ENCODE data around the gene BANF2.

The BANF2 gene

GRCh38 chr20:17666481-17666880 is 33.3 kb upstream of the BANF2 start:
- Histone ChIP-seq H3K27ac (ENCODE audit: low read depth, low read length) (no peak overlapping the region), H3K9me3 (ENCODE audit: low read length) (no peaks in the 10 kb centered on the region), H3K27me3 (ENCODE audit: control insufficient read depth in 1 of 2, insufficient read depth in 2 of 2, low read length in 2 of 2) (no peaks in the 10 kb centered on the region), H3K36me3 (ENCODE audit: insufficient read depth, low read length) (no peaks in the 10 kb centered on the region), H3K4me1 (ENCODE audit: insufficient read depth, low read length) (peaks cover 18% of the 10 kb centered on the region), H3K4me3 (ENCODE audit: low read depth in 1 of 2, low read length in 2 of 2) (no peak overlapping the region), H3K9ac (ENCODE audit: low read length) (no peak overlapping the region)

- no peaks in the 10 kb centered on the region for H3K36me3 ChIP-seq (ENCODE audit: insufficient read depth, low read length)
- H3K9me3 ChIP-seq (ENCODE audit: low read length) = no peaks in the 10 kb centered on the region
- H3K9ac ChIP-seq (ENCODE audit: low read length) = no peak overlapping the region
- peaks cover 22% of the 10 kb centered on the region for H3K4me1 ChIP-seq (ENCODE audit: insufficient read depth, low read length)
- no peak overlapping the region for H3K27ac ChIP-seq (ENCODE audit: low read depth, low read length)
- H3K4me3 ChIP-seq (ENCODE audit: low read depth in 1 of 2, low read length in 2 of 2) = no peak overlapping the region
- H3K27me3 ChIP-seq (ENCODE audit: control insufficient read depth in 1 of 2, insufficient read depth in 2 of 2, low read length in 2 of 2) = no peaks in the 10 kb centered on the region
Measured at GRCh38 chr20:17667445-17667844, 32.3 kb upstream of the BANF2 start.

- Histone ChIP-seq H3K9me3 (ENCODE audit: low read length) (no peaks in the 10 kb centered on the region), H3K4me3 (ENCODE audit: low read depth in 1 of 2, low read length in 2 of 2) (no peak overlapping the region), H3K27ac (ENCODE audit: low read depth, low read length) (no peak overlapping the region), H3K36me3 (ENCODE audit: insufficient read depth, low read length) (no peaks in the 10 kb centered on the region), H3K27me3 (ENCODE audit: control insufficient read depth in 1 of 2, insufficient read depth in 2 of 2, low read length in 2 of 2) (no peaks in the 10 kb centered on the region), H3K4me1 (ENCODE audit: insufficient read depth, low read length) (peaks cover 14% of the 10 kb centered on the region), H3K9ac (ENCODE audit: low read length) (no peak overlapping the region)
Measured at GRCh38 chr20:17668432-17668831, 31.3 kb upstream of the BANF2 start.

DNA sequence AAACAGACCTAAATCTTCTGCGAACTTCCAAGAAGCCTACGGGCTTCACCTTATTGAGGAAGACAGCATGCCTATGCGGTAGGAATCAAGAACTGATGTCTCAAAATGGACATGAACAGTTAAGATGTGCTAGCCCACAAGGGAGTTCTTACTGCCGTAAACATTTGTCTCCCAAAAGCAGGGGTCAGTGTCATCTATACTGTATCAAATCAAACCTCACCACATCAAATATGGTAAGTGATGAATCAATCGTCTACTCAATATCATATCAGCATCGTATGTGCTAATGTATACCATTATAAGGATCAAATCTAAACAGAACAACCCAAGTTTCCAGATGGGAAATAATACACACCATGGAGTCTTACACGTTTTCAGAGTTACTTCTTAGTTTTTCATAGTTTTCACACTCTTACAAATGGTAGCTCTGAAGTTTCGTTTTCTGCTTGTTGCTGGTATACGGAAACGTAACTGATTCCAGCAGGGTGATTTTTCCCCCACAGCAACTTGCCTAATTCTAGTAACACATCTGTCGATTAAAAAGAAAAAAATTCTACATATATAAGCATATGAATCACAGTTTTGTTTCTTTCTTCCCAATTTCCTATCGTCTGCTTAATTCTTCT is 30.3 kb upstream of the BANF2 start:
- Histone ChIP-seq H3K4me3 (ENCODE audit: low read depth in 1 of 2, low read length in 2 of 2) (no peak overlapping the region), H3K9me3 (ENCODE audit: low read length) (no peaks in the 10 kb centered on the region), H3K27me3 (ENCODE audit: control insufficient read depth in 1 of 2, insufficient read depth in 2 of 2, low read length in 2 of 2) (no peaks in the 10 kb centered on the region), H3K9ac (ENCODE audit: low read length) (no peak overlapping the region), H3K27ac (ENCODE audit: low read depth, low read length) (no peak overlapping the region), H3K36me3 (ENCODE audit: insufficient read depth, low read length) (no peaks in the 10 kb centered on the region), H3K4me1 (ENCODE audit: insufficient read depth, low read length) (peaks cover 14% of the 10 kb centered on the region)

GRCh38 chr20:17671011-17671410 is 28.8 kb upstream of the BANF2 start:
- Histone ChIP-seq H3K9me3 (ENCODE audit: low read length) (no peaks in the 10 kb centered on the region), H3K27ac (ENCODE audit: low read depth, low read length) (no peak overlapping the region), H3K9ac (ENCODE audit: low read length) (no peak overlapping the region), H3K4me1 (ENCODE audit: insufficient read depth, low read length) (peaks cover 28% of the 10 kb centered on the region), H3K27me3 (ENCODE audit: control insufficient read depth in 1 of 2, insufficient read depth in 2 of 2, low read length in 2 of 2) (no peaks in the 10 kb centered on the region), H3K36me3 (ENCODE audit: insufficient read depth, low read length) (no peaks in the 10 kb centered on the region), H3K4me3 (ENCODE audit: low read depth in 1 of 2, low read length in 2 of 2) (no peak overlapping the region)

DNA sequence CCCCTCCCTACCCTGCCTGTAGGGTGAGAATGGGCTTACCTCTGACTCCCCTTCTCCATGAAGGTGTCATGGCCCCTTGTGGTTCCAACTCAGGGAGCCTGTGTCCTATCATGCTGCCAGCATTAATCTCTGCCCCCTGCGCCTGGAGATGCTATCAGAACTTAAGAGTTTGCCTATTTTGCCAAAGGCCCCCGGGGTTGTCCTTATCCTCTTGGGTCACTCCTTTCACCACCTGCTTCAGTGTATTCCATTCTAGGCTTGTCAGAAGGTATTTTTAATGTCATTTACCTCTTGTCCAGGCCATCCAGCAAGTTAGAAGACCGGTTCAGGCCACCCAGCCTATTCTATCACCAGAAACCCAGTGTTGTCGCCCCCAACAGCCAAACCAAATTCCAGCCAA is 28.2 kb upstream of the BANF2 start:
- H3K36me3 ChIP-seq (ENCODE audit: insufficient read depth, low read length) = no peaks in the 10 kb centered on the region

DNA sequence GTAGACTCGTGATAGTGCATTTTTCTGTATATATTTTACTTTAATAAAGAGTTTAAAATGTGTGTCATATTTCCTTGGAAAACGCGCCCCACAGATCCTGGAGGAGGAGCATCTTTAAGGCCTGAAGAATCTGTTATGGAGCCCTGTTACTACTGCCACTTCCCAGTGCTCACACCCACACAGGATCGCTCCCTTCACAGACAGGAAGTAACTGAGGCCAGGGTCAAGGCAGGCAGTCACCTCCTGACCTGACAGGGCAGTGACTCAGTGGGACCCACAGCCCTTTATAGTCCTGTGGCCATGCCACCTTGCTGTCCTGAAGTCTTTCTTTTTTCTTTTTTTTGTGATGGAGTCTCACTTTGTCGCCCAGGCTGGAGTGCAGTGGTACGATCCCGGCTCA is 26.7 kb upstream of the BANF2 start:
- Histone ChIP-seq H3K9ac (ENCODE audit: low read length) (no peak overlapping the region), H3K9me3 (ENCODE audit: low read length) (no peaks in the 10 kb centered on the region), H3K27me3 (ENCODE audit: control insufficient read depth in 1 of 2, insufficient read depth in 2 of 2, low read length in 2 of 2) (no peaks in the 10 kb centered on the region), H3K4me3 (ENCODE audit: low read depth in 1 of 2, low read length in 2 of 2) (no peak overlapping the region), H3K4me1 (ENCODE audit: insufficient read depth, low read length) (peaks cover 29% of the 10 kb centered on the region), H3K27ac (ENCODE audit: low read depth, low read length) (no peak overlapping the region), H3K36me3 (ENCODE audit: insufficient read depth, low read length) (no peaks in the 10 kb centered on the region)

More for the DNA sequence above, 28.2 kb upstream of the BANF2 start:
- Histone ChIP-seq H3K4me3 (ENCODE audit: low read depth in 1 of 2, low read length in 2 of 2) (no peak overlapping the region), H3K9me3 (ENCODE audit: low read length) (no peaks in the 10 kb centered on the region), H3K4me1 (ENCODE audit: insufficient read depth, low read length) (peaks cover 29% of the 10 kb centered on the region), H3K9ac (ENCODE audit: low read length) (no peak overlapping the region), H3K27me3 (ENCODE audit: control insufficient read depth in 1 of 2, insufficient read depth in 2 of 2, low read length in 2 of 2) (no peaks in the 10 kb centered on the region), H3K27ac (ENCODE audit: low read depth, low read length) (no peak overlapping the region)

- no peak overlapping the region for H3K9ac ChIP-seq (ENCODE audit: low read length)
- no peak overlapping the region for H3K27ac ChIP-seq (ENCODE audit: low read depth, low read length)
- H3K27me3 ChIP-seq (ENCODE audit: control insufficient read depth in 1 of 2, insufficient read depth in 2 of 2, low read length in 2 of 2) = no peaks in the 10 kb centered on the region
- H3K9me3 ChIP-seq (ENCODE audit: low read length) = no peaks in the 10 kb centered on the region
- H3K4me3 ChIP-seq (ENCODE audit: low read depth in 1 of 2, low read length in 2 of 2) = no peak overlapping the region
- no peaks in the 10 kb centered on the region for H3K36me3 ChIP-seq (ENCODE audit: insufficient read depth, low read length)
- H3K4me1 ChIP-seq (ENCODE audit: insufficient read depth, low read length) = peaks cover 37% of the 10 kb centered on the region
Measured at GRCh38 chr20:17674722-17675518, 24.8 kb upstream of the BANF2 start.

DNA sequence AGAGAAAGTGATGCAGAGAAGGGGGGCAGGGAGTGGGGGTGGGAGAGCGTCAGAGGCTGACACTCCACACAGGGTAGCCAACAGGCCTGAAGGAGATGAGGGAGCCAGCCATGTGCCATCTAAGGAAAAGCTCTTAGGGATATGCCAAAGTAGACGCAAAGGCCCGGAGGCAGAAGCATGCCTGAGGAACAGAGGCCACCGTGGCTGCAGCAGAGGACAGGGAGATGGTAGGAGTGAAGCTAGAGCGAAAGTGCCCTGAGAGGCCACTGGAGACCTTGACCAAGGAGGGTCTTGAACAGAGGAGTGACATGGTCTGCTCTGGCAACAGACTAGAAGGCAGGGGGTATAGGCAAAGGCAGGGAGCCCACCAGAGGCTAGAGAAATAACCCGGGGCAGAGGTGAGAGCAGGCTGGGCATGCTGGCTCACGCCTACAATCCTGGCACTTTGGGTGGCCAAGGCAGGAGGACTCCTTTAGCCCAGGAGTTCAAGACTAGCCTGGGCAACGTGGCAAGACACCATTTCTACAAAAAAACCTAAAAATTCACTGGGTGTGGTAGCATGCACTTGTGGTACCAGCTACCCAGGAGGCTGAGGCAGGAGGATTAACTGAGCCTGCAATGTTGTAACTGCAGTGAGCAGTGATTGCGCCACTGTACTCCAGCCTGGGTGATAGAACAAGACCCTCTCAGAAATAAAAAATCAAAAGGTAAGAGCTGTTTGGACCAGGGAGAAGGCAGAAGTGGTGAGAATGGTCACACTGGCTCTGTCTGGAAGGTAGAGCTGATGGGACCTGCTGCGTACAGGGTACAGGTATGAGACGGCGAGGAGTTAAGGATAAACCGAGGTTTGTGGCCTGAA is 24.0 kb upstream of the BANF2 start:
- no peak overlapping the region for H3K4me3 ChIP-seq (ENCODE audit: low read depth in 1 of 2, low read length in 2 of 2)
- H3K9ac ChIP-seq (ENCODE audit: low read length) = no peak overlapping the region
- no peak overlapping the region for H3K27ac ChIP-seq (ENCODE audit: low read depth, low read length)
- H3K4me1 ChIP-seq (ENCODE audit: insufficient read depth, low read length) = peaks cover 45% of the 10 kb centered on the region
- H3K27me3 ChIP-seq (ENCODE audit: control insufficient read depth in 1 of 2, insufficient read depth in 2 of 2, low read length in 2 of 2) = no peaks in the 10 kb centered on the region
- H3K36me3 ChIP-seq (ENCODE audit: insufficient read depth, low read length) = no peaks in the 10 kb centered on the region
- H3K9me3 ChIP-seq (ENCODE audit: low read length) = no peaks in the 10 kb centered on the region

DNA sequence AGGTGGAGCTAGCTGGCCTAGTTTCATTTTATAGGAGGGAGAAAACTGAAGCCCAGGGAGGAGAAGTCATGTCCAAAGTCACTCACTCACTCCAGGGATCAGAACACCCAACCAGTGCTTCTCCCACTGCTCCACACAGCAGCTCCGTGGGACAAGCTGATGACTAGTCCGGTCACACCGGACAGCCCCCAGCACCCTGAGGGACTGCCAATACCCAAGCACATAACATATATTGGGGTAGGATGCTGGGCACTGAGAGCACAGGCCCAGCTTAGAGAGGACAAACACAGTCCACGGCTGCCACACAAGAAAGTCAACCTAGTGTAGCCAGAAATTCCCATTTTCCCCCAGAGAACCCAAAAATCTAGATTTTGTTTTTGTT is 23.4 kb upstream of the BANF2 start:
- H3K27me3 ChIP-seq (ENCODE audit: control insufficient read depth in 1 of 2, insufficient read depth in 2 of 2, low read length in 2 of 2) = no peaks in the 10 kb centered on the region
- no peaks in the 10 kb centered on the region for H3K9me3 ChIP-seq (ENCODE audit: low read length)
- no peak overlapping the region for H3K9ac ChIP-seq (ENCODE audit: low read length)
- peaks cover 39% of the 10 kb centered on the region for H3K4me1 ChIP-seq (ENCODE audit: insufficient read depth, low read length)
- no peak overlapping the region for H3K27ac ChIP-seq (ENCODE audit: low read depth, low read length)
- H3K4me3 ChIP-seq (ENCODE audit: low read depth in 1 of 2, low read length in 2 of 2) = no peak overlapping the region
- no peaks in the 10 kb centered on the region for H3K36me3 ChIP-seq (ENCODE audit: insufficient read depth, low read length)

DNA sequence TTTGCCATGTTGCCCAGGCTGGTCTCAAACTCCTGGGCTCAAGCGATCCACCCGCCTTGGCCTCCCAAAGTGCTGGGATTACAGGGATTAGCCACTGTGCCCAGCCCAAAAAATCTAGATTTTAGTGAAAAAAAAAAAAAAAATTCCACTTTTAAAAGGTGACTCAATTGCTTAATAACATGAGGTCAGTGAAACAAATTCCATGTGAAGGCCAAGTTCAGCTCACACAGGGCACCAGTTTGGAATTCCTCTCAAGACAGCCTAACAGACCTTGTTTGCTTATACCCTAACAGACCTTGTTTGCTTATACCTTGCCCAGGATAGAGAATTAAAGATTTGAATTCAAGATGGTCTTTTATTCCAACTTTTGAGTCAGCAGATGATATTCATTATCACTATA is 22.8 kb upstream of the BANF2 start:
- H3K9ac ChIP-seq (ENCODE audit: low read length) = no peak overlapping the region
- H3K4me1 ChIP-seq (ENCODE audit: insufficient read depth, low read length) = peaks cover 34% of the 10 kb centered on the region
- no peak overlapping the region for H3K27ac ChIP-seq (ENCODE audit: low read depth, low read length)
- H3K4me3 ChIP-seq (ENCODE audit: low read depth in 1 of 2, low read length in 2 of 2) = no peak overlapping the region
- no peaks in the 10 kb centered on the region for H3K27me3 ChIP-seq (ENCODE audit: control insufficient read depth in 1 of 2, insufficient read depth in 2 of 2, low read length in 2 of 2)
- H3K36me3 ChIP-seq (ENCODE audit: insufficient read depth, low read length) = no peaks in the 10 kb centered on the region
- no peaks in the 10 kb centered on the region for H3K9me3 ChIP-seq (ENCODE audit: low read length)

Data from muscle layer of colon (tissue), 2 donors.